SKM-1 treated with dmso at 0.1 percent for 144 hours (cell line): ENCODE results near the gene SDHA.
"Not testable (repeated sequence)": the region's sequence is repeated elsewhere in the genome, so short reads cannot be mapped to it uniquely, and the experiment has no call there.

Experiments used
- DNase-seq: peaks from one replicate; lab custom pipeline; 2025; ENCODE audit not compliant: unreplicated experiment; lab: John Stamatoyannopoulos, UW

SDHA gene

DNA sequence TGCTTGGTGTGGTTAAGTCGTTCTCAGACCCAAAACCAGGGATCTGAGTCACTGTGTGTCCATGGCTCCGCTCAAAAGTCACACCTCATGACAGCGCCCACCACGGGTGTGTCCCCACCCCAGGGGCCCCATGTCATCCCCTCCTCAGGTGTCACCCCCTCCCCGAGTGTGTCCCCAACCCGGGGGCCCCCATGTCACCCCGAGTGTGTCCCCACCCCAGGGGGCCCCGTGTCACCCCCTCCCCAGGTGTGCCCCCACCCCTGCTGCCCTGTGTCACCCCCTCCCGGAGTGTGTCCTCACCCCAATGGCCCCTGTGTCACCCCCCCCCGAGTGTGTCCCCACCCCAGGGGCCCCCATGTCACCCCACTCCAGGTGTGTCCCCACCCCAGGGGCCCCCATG is 21.8 kb upstream of the SDHA start:
- no peak for DNase-seq

DNA sequence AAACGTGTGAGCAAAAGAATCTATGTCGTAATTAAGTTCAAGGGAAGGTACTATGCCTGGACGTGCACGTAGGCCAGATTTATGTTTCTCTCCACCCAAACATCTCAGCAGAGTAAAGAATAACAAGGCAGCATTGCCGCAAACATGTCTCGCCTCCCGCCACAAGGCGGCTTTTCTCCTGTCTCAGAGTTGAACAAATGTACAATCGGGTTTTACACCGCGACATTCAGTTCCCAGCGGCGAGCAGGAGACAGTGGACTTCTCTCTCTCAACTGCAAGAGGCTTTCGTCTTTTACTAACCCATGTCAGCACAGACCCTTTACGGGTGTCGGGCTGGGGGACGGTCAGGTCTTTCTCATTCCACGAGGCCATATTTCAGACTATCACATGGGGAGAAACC is 21.1 kb upstream of the SDHA start:
- DNase-seq: not testable (repeated sequence)

DNA sequence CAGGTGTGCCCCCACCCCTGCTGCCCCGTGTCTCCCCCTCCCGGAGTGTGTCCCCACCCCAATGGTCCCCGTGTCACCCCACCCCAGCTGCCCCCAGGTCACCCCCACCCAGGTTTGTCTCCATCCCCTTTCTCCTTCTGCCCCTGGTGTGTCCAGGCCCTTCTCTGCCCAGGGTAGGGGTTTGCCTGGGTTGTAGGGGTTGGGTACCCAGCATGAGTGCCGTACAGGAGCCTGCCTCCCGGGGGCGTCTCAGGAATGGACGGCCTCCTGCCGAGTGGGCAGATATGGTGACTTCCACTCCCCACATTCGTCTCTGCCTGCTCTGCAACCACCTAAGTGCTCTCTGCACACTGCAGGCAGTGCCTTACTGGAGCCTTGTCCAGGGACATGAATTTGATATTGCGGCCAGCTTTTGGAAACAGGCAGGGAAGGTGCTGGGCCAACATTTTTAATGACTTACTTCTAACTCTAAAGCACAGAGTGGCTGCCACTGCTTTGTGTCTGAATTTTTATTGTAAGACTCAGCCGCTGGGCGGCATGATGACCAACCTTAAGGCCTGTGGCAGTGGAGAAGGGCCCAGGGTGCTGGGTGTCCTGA is 20.1 kb upstream of the SDHA start:
- DNase-seq: no peak

DNA sequence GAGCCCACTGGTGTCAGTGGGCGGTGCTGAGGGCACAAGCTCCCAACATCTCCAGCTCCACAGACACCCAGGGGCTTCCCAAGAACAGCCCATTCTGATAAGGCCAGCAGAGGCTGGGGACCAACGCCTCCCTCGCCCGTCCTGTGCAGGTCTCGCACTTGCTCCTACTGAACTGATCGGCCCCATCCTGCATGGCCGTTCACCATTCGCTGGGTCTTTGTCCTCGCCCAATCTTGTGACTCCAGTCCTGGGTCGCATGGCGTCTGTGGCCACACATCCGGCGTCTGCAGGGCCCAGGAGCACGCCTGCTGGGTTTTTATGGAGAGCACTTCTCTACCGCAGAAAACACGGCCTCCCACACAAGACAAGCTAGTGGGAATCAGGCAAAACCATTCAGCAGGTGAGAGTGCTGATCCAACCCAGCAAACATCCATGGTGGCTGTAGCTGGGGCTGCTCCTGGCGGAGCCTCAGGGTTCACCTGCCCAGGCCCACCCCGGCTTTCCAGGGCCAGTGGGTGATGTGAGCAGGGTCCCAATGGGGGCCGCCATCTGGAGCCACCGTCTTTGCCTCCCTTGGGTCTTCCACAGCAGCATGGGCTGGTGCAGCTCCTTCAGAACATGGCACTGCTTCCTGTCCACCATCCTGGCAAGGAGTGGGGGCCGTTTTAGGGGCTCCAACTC is 19.5 kb upstream of the SDHA start:
- no peak for DNase-seq

DNA sequence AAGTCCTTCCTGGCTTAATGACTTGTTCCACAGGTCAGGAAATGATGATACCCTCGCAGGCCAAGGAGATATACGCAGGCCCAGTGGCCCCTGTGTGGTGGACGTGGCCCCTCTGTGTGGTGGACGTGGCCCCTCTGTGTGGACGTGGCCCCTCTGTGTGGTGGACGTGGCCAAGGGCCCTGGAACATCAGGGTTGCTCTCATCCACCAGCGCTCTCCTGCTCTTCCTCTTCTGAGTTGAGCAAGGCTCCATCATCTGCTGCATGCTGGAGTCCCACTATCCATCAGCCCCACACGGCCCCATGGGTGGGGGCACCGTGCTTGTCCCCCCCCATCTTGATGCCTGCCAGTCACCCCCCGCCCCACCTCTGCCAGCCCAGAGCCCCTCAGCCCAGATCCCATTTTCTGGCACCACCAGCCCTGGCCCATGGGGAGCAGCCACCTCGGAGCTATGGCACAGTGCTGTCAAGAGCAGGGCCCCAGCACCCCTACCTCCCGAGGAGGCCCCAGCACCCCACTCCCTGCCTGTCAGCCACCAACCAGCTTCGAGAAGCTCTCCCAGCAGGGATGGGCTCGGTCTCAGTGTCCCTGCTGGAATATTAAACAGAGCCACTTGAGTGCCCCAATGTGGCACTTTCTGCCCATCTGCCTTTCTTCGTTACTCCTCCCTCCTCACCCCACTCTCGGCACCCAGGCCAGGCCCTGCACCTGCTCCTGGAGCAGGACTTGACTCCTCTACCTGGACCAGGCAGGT is 18.7 kb upstream of the SDHA start:
- DNase-seq: no peak

DNA sequence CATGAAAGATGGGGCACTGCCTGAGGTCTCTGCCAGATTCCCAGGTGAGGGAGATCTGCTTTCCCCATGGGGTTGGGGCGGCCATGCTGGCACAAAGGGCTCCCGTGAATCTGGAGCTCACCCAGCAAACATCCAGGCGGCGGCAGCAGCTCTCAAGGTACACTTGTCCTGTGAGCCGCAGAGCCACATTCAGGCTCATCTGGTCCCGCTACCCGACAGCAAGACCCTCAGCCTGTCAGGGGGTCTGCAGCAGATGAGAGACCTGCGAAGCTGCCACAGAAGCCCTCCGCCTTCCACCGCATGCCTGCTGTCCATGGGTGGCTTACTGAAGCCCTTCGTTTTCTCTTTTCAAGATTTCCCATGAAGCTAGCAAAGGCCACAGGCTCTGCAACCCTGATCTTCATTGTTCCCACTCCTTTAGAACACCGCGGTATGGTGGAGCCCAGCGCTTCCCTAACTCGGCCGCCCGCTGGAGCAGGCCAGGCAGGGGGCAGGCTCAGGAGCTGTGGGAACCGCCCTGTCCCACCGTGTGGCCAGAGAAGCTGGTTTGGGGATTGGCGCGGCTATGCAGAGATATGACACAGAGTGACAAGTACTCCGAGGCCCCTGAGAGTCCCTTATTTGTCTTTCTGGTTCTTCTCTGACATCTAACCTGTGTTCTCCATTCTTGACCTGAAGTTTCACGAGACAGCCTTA is 18.0 kb upstream of the SDHA start:
- DNase-seq: no peak

DNA sequence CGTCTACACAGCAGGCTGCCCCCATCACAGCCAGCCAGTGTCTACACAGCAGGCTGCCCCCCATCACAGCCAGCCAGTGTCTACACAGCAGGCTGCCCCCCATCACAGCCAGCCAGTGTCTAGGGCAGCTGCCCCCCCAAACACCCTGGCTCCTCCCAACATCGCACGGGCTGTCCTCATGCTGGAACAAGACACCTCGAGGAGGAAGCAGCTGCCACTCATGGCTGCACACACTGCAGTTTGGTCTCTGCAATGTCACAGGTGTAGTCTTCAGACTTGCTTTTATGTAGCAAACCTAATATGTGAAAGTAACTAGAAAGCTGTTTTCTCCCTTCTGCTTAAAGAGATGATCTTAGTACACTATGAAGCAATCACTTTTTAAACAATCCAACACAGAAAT is 17.1 kb upstream of the SDHA start:
- no peak for DNase-seq

DNA sequence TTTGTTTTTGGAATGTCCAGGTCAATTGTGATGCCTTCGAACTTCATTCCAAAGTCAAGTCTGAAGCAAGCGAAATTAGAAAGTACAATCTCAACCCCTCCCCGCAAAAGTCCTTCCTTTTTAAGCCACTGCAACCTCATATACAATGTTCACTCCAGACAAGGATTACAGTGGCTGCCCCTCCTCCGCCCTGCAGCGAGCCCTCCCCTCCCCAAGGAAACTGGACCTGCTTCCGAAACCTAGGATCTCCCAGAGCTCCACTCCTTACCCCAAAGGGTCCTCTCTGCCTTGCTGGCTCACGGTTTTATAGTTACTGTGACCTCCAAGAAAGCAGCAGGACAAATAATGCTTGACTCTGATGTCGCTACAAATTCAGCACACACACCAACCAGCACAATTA is 16.4 kb upstream of the SDHA start:
- DNase-seq: no peak

DNA sequence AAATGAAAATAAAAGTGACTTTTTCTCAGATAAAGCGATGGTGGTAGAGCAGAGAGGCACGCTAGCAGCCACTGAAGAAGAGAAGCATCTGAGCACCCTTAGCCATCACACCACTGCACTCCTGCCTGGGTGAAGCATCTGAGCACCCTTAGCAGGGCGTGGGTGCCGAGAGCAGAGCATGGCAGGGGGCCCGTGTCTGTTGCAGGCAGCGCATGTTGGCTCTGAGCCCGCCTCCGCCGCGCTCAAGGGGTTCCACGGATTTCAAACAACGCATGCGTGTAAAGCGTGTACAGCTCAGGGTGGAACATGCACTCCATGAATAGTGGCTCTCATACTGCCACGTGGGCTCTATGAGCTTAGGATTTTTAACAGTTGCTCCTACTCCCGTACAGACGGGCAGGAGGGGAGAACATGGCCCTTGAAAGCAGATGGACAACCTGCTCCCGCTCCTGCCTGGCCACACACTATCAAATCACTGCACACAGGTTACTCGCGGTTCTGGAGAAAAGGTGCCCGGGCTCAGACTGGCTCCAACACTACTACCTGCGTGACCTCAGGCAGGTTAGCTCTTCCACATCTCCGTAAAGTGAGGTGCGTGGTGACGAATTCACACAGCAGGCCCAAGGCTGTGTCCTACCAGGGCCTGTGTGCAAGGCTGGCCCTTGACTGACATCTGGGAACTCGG is 14.7 kb upstream of the SDHA start:
- no peak for DNase-seq

DNA sequence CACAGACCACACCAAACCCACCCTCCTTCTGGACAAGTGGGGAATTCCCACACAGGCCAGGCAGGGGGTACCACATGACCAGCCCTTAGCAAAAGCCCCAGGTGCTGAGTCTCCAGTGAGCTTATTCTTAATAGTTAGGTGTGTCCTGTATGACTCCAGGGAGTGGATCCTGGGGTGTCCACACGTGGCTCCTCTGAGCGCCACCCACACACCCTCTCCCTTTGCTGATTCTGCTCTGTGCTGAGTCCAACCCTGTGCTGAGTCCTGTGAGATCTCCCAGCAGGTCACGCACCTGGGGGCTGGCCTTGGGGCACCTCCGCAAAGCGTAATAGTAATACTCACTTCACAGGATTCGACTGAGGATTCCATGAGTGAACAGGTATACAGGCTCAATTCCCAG is 14.1 kb upstream of the SDHA start:
- DNase-seq: no peak

DNA sequence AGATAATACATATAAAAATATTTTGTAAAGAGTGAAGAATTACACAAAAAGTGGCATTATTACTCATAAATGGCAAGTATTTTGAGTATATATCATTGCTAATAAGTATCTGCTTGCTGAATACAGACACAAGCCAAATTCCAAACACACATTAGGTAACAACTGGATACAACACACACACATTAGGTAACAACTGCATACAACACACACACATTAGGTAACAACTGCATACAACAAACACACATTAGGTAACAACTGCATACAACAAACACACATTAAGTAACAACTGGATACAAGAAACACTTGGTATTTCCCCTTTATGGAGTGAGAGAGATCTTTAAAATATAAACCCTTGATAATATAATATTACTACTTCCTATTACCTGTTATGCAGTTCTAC is 13.7 kb upstream of the SDHA start:
- DNase-seq: no peak

DNA sequence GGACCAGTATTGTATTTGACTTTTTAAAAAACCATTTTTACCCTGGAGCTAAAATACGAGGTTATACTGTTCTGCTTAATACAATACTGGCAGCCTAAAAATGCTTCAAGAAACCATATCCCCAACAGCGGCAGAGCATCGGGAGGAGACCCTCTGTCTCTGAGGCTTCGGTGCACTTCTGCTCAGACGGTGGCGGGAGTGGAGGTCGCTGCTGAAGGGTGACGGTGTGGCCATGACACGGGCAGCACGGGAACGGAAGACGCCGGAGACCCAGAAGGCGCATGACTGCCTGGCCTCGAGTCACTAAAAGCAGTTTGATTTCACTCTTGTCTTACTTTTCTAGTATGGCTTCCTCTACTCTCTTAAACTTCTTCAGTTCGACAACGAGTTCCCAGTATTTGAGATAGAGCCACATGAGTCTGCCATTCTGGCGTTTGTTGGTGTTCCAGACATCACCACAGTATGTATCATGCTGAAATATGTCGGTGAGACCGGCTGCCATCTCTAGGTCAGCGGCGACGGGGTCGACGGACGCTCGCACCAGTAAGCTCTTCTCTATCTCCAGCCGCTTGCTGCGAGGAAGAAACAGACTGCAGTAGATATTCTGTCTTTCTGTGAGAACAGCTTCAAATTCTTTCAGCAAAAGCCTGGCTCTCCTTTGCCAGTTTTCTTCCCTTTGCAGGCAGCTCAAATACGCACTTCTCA is 13.0 kb upstream of the SDHA start:
- DNase-seq: no peak

DNA sequence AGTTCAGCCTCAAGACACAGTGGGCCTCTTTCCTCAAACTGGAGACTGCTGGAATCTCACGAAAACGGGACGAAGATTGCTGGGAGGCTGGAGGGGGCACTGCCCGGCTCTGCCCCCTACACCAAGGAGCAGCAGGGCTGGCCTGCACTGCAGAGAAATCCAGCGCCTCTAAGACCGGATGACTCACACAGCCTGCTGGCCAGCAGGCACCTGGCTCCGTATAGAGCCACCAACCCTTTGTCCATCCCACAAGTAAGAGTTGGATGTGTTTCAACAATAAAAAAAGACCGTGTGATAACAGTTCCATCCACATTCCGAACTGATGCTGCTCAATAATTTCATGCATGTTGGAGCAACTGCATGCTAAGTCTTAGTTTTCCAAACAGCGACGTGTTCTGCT is 11.7 kb upstream of the SDHA start:
- no peak for DNase-seq

DNA sequence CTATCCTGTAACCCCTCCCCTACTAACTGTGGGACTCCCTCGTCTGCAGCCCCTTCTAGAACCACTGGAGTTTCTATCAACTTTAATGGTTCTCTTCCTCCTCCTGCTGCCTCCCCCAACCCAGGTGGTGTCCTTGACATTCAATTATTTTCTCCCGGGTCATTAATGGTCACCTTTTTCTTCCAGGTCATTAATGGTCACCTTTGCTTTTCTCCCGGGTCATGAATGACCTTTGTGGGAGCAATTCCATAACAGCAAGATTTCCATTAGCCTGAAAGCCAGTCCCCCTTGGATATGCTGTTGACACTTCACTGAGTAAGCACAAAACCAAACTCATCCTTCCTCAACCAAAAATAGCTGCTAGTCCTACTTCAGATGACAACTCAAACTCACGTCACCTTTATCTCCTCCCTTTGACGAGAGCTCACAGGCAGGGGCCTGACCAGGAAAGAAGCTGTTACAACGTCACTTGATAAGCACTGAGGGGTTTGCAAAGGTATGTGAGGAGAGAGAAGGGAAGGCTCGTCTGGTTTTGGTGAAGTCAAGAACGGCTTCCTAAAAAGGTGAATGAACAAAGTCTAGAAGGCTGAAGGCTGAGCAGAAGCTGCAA is 11.1 kb upstream of the SDHA start:
- no peak for DNase-seq

DNA sequence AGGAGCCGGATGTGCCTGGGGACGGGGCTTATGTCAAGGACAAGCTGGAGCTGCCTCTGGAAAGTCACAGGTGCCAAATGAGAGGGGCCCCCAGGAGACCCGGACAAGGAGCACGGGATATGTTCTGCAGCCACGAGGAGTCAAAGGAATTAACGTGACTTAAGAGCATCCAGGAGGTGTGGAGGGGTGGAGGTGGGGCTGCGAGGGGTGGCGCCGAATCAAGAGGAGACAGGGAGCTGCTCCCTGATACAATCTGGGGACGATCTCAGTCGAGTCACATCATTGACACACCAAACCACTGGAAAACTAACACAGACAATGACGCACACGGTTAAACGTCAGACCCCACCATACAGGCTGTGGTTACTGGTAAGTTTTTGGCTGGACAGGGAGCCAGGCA is 10.5 kb upstream of the SDHA start:
- no peak for DNase-seq

DNA sequence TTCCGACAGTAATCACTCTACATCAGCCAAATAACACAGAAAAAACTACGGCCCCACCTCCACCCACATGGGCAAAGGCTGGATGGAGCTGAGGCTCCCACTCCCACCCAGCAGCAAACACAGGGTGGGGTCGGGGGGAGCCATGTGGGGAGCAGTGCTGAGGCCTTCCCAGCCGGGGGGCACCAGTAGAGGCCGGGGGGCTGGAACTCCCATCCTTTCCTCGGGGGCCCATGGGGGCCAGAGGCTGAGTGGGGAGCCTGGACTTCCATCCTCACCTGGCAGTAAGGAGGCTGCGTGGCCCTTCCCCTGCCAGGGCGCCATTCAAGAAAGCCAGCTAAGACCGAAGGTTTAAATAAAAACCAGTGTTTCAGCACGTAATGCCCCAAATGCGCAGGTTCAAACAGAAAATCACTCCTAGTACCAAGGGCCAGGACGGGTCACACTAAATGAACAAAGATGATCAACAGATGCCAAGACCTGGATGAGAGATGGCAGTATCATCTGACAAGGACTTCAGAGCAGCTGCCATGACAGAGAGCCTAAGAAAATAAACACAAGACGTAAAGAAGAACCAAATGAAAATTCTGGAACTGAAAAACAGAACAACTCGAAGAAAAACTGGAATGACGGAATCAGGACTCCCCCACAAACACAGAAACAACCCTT is 9.5 kb upstream of the SDHA start:
- no peak for DNase-seq

DNA sequence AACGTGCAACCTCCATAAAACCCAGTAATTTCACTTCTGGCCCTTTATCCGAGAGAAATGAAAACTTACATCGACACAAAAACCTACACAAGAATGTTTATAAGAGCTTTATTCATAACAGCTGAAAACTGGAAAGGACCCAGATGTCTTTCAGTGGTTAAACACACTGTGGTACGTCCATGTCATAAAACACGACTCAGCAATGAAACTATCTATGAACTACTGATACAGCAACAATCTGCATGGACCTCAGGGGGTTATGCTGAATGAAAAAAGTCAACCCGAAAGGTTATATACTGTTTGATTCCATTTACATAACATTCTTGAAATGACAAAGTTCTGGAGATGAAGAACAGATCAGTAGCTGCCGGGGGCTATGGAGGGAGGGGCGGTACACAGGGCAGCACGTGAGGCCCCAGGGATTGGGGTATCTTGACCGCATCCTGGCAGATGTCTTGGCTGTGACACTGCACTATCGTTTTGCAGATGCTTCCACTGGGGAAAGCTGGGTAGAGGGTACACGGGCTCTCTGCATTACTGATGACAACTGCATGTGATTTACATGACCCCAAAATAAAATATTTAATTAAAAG is 4.2 kb upstream of the SDHA start:
- DNase-seq: no peak

DNA sequence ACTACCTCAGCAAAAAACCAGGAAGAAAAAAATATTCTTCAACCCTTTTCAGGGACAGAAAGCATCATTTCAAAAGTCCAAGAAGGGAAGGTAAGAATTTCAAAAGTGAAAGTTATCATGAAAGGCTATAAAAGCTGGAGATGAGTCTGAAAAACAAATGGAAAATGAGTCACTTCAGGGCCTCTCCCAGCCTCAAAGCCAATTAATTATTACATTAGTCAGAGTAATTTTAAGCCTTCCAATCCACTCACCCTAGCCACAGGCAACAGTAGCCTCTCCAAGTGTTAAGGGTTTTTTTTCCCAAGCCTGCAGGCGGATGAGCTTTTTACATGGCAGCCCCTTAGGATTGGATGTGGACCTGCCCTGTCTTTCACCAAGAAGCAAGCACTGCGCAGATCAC is 2.9 kb upstream of the SDHA start:
- DNase-seq: not testable (repeated sequence)

DNA sequence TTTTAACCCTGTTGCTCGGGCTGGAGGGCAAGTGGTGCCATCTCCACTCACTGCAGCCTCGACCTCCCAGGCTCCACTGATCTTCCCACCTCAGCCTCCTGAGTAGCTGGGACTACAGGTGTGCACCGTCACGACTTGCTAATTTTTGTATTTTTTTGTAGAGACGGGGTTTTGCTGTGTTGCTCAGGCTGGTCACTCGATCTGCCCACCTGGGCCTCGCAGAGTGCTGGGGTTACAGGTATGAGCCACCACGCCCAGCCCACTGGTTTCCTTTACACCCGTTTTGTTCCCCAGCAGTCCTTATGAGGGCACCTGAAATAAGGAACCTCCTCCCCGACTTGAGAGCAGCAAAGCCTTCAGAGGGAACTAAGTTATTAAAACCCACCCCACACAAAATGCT is 2.0 kb upstream of the SDHA start:
- DNase-seq: not testable (repeated sequence)
